HG02970 (cell line): Measurements from ENCODE around the gene TMED7.
A peak's percentile ranks its signal among the peaks of the same experiment; 100 is the strongest.
"Not testable (repeated sequence)": the region's sequence is repeated elsewhere in the genome, so short reads cannot be mapped to it uniquely, and the experiment has no call there.

ENCODE experiments used
- ATAC-seq: cut with Tn5 transposase; IDR thresholded peaks from one replicate; pipeline ENCODE4 v1.9.1; 2021; ENCODE audit warnings: mild to moderate bottlenecking, moderate library complexity, moderate number of reproducible peaks; ENCODE audit not compliant: unreplicated experiment, low FRiP score

TMED7 gene

DNA sequence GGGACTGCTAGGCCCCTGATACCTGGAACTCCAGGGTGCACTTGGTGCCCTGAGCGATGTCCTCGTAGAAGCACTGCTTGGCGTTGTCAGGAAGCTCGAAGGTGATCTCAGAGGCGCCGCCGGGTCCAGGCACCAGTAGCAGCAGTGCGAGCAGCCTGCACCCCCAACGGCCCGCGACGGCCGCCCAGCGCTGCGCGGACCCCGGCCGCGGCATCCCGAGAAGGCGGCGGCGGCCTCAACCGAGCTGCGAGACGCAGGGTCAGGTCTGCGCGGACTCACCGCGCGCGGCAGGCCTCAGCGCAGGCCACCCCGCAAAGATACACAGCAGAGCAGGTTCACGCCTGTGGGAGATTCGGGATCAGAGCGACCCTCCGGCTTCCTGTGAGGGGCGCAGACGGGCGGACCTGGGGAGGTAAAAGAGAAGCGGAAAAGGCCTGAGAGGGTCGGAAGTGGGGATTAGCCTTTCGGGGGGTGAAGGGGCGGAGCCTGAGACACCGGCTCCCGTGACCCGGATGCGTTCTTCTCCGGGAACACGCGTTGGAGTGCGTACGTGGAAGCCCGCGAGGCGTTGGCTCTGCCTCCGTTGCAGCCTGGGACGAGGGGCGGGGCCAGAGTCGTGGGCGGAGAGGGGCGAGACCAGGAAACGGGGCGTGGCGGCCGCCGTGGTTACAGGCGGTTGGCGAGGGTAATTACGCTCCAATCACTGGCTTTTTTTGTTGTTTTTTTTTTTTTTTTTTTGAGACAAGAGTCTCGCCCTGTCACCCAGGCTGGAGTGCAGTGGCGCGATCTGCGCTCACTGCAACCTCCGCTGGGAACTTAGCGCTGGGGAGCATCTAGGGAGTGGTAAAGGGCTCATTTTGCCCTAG lies at the start of gene TMED7:
TMED7 (minus strand) TSS at position 458 of the 866 bp plus-strand sequence; CDS start at position 214, 244 bp downstream.
- peak; percentile 96 for ATAC-seq

DNA sequence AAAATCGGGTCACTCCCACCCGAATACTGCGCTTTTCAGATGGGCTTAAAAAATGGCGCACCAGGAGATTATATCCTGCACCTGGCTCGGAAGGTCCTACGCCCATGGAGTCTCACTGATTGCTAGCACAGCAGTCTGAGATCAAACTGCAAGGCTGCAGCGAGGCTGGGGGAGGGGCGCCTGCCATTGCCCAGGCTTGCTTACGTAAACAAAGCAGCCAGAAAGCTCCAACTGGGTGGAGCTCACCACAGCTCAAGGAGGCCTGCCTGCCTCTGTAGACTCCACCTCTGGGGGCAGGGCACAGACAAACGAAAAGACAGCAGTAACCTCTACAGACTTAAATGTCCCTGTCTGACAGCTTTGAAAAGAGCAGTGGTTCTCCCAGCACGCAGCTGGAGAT lies 48.9 kb upstream of the TMED7 start:
- ATAC-seq: not testable (repeated sequence)

GRCh38 chr5:115673596-115673995 lies 47.8 kb upstream of the TMED7 start:
- no peak for ATAC-seq

DNA sequence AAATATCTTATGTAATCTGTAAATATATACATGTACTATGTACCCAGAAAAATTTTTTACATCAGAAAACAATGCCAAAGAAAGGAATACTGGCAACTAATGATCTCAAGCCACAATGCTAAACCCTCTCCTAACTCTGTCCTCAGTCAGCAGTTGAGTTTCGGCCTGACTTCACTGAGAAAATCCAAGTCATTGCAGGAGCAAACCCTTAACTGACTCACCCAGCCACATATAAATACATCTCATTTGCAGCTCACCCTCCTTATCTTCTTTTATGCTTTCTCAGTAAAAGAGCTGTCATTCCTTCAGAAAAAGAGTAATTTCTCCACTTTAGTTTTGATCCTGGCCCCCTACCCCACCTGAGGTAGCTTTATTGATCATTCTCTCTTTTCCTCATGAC lies 46.1 kb upstream of the TMED7 start:
- ATAC-seq: no peak

DNA sequence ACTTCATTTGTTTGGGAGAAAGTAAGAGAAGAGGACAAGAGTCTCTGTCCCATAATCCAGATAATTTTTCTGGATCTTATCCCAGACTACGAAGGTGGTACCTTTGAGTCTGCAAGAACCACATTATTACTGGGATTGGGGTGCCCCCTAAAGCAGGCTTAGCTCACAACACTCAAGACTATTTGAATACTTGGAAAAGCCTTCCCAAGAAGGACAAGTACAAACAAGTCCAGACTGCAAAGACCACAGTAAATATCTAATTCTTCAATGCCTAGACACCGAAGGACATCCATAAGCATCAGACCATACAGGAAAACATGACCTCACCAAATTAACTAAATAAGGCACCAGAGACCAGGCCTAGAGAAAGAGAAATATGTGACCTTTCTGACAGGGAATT lies 40.2 kb upstream of the TMED7 start:
- ATAC-seq: no peak

DNA sequence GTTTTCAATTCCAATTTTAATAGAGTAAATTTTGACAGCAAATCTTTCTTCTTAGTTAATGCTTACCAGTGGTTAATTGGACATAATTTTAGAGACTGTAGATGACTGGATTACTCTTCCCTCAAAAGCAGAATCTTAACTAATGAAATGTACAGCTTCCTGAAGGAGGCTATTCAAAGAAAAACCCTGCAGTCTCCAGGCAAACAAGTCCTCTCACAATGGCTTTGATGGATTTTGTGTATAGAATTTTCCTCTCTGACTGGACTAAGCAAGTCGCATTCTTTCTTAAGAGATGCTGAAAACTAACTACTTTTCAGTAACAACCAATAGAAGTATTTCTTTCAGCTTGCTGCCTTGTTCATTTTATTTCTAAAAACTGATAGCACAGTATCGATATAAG lies 35.7 kb upstream of the TMED7 start:
- ATAC-seq: no peak

- no peak for ATAC-seq
Measured at GRCh38 chr5:115661101-115661500, 35.3 kb upstream of the TMED7 start.

DNA sequence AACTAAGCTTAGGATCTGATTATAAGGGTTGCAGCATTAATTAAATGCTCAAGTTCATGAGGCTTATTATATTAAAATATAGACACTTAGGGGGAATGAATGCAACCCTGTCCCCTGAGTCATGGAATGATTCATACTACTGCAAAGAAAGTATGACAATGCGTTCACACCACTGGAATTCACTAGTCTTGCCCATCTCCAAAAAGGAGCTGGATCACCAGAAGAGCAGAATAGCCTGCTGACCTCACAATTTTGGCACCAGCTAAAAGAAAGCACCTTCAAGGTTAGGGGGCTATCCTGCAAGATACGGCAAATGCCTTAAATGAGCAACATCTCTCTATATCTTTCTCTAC lies 32.0 kb upstream of the TMED7 start:
- ATAC-seq: no peak

- no peak for ATAC-seq
Measured at GRCh38 chr5:115657125-115657880, 31.5 kb upstream of the TMED7 start.

DNA sequence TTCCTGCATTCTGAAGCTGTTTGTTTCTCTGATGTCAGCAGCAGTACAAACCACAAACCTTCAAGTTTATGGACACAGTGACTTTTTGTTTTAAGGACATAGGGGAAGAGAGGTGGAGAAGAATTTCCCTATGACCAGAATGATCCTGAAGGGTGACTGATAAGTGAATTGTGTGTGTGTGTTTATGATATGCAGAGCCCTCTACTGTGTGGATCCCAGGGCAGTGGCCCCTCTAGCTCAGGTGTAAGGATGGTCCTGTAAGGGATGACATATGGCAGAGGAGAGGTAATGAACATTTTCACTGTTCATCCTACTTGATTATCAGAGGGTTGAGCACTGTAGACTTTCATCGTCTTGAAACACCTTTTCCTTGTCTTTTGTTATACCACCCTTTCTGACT lies 30.6 kb upstream of the TMED7 start:
- ATAC-seq: no peak

- no peak for ATAC-seq
Measured at GRCh38 chr5:115655994-115656393, 30.2 kb upstream of the TMED7 start.

DNA sequence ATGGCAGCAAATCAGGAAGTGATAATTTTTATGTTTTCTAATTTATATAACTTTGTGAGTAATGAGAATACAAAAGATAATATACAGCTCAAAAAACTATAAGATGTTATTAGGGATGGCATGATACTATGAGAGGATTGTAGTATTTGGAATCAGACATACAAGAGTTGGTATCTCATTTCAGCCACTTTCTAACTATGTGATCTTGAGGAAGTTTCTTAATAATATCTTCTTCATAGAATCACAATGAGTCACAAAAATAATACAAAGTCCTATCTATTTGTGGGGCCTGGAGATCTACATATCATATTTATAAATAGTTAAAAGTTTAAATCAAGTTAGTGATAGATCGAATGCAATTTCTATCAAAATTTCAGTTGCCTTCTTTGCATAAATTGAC lies 23.7 kb upstream of the TMED7 start:
- ATAC-seq: no peak

DNA sequence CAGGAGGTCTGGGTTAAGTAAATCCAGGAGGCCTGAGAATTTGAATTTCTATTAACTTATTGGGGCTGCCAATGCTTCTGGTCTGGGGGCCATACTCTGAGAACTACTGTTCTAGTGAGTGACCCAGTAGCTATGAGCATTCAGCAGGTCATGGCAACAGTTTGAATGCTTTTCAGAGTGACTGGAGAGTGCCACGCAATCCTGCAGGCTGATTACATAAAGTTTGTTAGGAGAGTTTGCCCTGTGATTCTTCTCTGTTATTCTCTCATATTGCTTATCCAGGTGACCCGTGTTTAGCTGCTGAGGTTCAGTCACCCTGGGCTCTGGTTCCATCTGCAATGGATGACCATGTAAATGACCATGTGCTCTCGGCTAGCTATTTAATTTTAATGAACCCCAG lies 22.2 kb upstream of the TMED7 start:
- no peak for ATAC-seq

DNA sequence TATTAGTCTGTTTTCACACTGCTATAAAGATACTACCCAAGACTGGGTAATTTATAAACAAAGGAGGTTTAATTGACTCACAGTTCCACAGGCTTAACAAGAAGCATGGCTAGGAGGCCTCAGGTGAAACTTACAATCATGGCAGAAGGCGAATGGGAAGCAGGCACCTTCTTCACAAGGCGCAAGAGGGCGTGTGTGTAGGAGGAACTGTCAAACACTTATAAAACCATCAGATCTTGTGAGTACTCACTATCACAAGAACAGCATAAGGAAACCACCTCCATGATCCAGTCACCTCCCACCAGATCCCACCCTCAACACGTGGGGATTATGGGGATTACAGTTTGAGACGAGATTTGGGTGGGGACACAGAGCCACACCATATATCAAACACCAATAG lies 19.6 kb upstream of the TMED7 start:
- ATAC-seq: not testable (repeated sequence)

DNA sequence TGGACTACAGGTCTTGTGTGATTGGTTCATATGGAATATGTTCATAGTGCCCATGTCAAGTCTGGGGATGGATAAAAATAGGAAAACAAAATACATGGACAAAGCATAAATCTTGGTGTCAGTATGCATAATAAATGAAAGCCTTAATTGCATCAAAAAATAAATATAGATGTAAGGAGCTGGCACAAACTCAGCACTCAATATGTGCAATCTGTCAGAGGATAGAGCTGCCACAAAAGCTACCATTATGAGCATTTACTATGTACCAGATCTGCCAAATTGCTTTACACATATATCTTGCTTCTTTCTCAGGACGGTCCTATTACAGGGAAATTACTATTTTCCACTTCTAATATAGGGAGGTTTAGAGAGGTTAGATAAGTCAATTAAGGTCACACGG lies 18.2 kb upstream of the TMED7 start:
- no peak for ATAC-seq

- no peak for ATAC-seq
Measured at GRCh38 chr5:115641948-115642347, 16.1 kb upstream of the TMED7 start.

DNA sequence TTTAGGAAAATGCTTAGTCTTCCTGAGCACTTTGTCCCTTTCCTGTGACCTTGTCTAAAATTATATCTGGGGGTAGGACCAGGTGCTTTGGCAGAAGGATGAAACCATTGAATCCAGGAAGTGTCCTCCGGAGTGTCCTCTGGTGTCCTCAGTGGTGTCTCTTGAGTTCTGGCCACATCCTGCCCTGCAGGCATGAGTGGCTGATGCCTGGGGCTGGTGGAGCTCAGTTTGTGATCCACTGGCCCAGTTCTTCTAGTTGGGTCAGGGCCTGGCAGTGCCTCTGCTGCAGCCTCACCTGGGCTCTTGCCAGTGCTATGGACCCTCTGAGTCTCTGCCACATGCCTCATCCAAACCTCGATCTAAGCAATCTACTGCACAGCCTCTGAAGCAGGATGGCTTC lies 14.4 kb upstream of the TMED7 start:
- ATAC-seq: no peak

GRCh38 chr5:115639377-115639776 lies 13.5 kb upstream of the TMED7 start:
- ATAC-seq: no peak

- no peak for ATAC-seq
Measured at GRCh38 chr5:115637507-115637906, 11.7 kb upstream of the TMED7 start.

GRCh38 chr5:115636008-115636407 lies 10.2 kb upstream of the TMED7 start:
- ATAC-seq: no peak

DNA sequence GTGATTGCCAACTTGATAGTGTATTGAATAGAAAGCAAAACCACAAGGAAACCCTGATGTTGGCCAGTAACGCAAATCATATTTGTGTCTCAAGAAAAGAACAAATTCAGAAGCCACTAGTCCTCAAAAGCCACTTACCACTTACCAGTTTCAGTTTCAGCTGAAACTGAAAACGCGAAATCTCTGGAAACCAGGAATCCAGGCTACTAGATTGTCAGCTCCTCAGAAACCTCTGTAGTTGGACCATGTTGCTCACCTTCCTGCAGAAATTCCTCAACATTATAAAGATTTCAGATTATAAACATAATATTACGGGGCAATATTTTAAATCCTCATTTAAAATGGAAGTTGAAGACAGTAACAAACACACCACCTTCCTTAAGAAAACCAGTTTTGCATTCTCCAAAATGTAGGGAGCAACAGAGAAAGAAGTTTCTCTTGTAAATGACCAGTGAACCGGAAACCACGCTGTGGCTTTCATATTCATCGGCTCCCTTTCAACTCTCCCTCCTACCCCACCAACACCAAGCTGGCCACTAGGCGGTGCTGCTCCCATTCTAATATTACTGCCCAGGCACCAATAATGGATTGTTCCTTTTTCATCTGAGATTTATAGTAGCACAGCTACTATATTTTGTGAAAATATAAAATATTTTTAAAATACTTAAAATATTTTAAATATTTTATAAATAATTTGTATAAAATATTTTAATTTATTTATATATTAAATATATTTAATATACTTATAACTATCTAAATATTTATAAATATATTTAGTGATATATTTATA lies 8.7 kb upstream of the TMED7 start:
- ATAC-seq: peak; percentile 61
